ENCODE measurements around the gene PGLYRP2. TPM values are rescaled to one million over a fixed set of nuclear protein-coding genes. Genes with fewer than 3 reads are reported as not detected.

The PGLYRP2 gene
- total RNA-seq, 1 donor: not detected

- peak overlapping the region; percentile 95 for H3K4me2 ChIP-seq (ENCODE audit: insufficient read depth, low read length)
- H3K4me1 ChIP-seq (ENCODE audit: insufficient read depth, low read length): peaks cover 11% of the 10 kb centered on the region
- TF ChIP-seq CTCF (IDR thresholded peaks at IDR 0.05; ENCODE audit: extremely low read depth, low read depth, low read length): no peak
- H3K9me3 ChIP-seq (ENCODE audit: low read depth, low read length): no peaks in the 10 kb centered on the region
- H3K4me3 ChIP-seq (ENCODE audit: insufficient read depth, low read length): peak overlapping the region; percentile 77
- peaks cover 3% of the 10 kb centered on the region for H4K20me1 ChIP-seq (ENCODE audit: insufficient read depth, low read length)
- H3K27ac ChIP-seq (ENCODE audit: low read depth, low read length): peak overlapping the region; percentile 37
- no peaks in the 10 kb centered on the region for H3K36me3 ChIP-seq (ENCODE audit: insufficient read depth, low read length)
- no peaks in the 10 kb centered on the region for H3K79me2 ChIP-seq (ENCODE audit: insufficient read depth, low read length)
- peak overlapping the region; percentile 94 for H2AFZ ChIP-seq (ENCODE audit: low read length)
- DNase-seq (ENCODE audit: insufficient read length, low spot score, missing footprints): peak; percentile 100
- peaks cover 23% of the 10 kb centered on the region for H3K27me3 ChIP-seq (ENCODE audit: insufficient read depth, low read length)
Observed at GRCh38 chr19:15452111-15453047, 26.9 kb downstream of the PGLYRP2 start.

- no peak for DNase-seq (ENCODE audit: insufficient read length, low spot score, missing footprints)
- Histone ChIP-seq H3K27me3 (ENCODE audit: insufficient read depth, low read length) (peaks cover 7% of the 10 kb centered on the region), H3K4me3 (ENCODE audit: insufficient read depth, low read length) (no peak overlapping the region), H3K79me2 (ENCODE audit: insufficient read depth, low read length) (no peaks in the 10 kb centered on the region), H3K36me3 (ENCODE audit: insufficient read depth, low read length) (no peaks in the 10 kb centered on the region), H3K4me1 (ENCODE audit: insufficient read depth, low read length) (peaks cover 11% of the 10 kb centered on the region), H2AFZ (ENCODE audit: low read length) (no peak overlapping the region), H3K27ac (ENCODE audit: low read depth, low read length) (no peak overlapping the region), H3K4me2 (ENCODE audit: insufficient read depth, low read length) (no peak overlapping the region), H3K9me3 (ENCODE audit: low read depth, low read length) (no peaks in the 10 kb centered on the region), H4K20me1 (ENCODE audit: insufficient read depth, low read length) (peaks cover 3% of the 10 kb centered on the region)
- TF ChIP-seq CTCF (IDR thresholded peaks at IDR 0.05; ENCODE audit: extremely low read depth, low read depth, low read length): no peak
Observed at GRCh38 chr19:15450528-15450890, 28.8 kb downstream of the PGLYRP2 start.

- peaks cover 1% of the 10 kb centered on the region for H3K27me3 ChIP-seq (ENCODE audit: insufficient read depth, low read length)
- TF ChIP-seq CTCF (IDR thresholded peaks at IDR 0.05; ENCODE audit: extremely low read depth, low read depth, low read length): no peak
- H4K20me1 ChIP-seq (ENCODE audit: insufficient read depth, low read length): peaks cover 3% of the 10 kb centered on the region
- H3K9me3 ChIP-seq (ENCODE audit: low read depth, low read length): no peaks in the 10 kb centered on the region
- H3K4me3 ChIP-seq (ENCODE audit: insufficient read depth, low read length): peak within 1 kb of the TSS; percentile 71
- H3K79me2 ChIP-seq (ENCODE audit: insufficient read depth, low read length): no peaks in the 10 kb centered on the region
- peak; percentile 100 for DNase-seq (ENCODE audit: insufficient read length, low spot score, missing footprints)
- H3K4me2 ChIP-seq (ENCODE audit: insufficient read depth, low read length): peak within 1 kb of the TSS; percentile 78
- H3K4me1 ChIP-seq (ENCODE audit: insufficient read depth, low read length): peaks cover 11% of the 10 kb centered on the region
- H3K36me3 ChIP-seq (ENCODE audit: insufficient read depth, low read length): no peaks in the 10 kb centered on the region
- H3K27ac ChIP-seq (ENCODE audit: low read depth, low read length): no peak within 1 kb of the TSS
- peak within 1 kb of the TSS; percentile 65 for H2AFZ ChIP-seq (ENCODE audit: low read length)
Observed at GRCh38 chr19:15449620-15450527, 29.4 kb downstream of the PGLYRP2 start, which contains the start of gene WIZ. TSS of gene WIZ (minus strand) at chr19:15449956. CDS start at chr19:15448307, 1,649 bp downstream.
